HG03565 (cell line): ENCODE measurements around the gene HPSE2.
"Not testable (repeated sequence)": the region's sequence is repeated elsewhere in the genome, so short reads cannot be mapped to it uniquely, and the experiment has no call there.

Experiments used
- ATAC-seq: cut with Tn5 transposase; IDR thresholded peaks from one replicate; pipeline ENCODE4 v1.9.1; 2021; ENCODE audit warnings: mild to moderate bottlenecking, moderate library complexity; ENCODE audit not compliant: unreplicated experiment

HPSE2 gene

DNA sequence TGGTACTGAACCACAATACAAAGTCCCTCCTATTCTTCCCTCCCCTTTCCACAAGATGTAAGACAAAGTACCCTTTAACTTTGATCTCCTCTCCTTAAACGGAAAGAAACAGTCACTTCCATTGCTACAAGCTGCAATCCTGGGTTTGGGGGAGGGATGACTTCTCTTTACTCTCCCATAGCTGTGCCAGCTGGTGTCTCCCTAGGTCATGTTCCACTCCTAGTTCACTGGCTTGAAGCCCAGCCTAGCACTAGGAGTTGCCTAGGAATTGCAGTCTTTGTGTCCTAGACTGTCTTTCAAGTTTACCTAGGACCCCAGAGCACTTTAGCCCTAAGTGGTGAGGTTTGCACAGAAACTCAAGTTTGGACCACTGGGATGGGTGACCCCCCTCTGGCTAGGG lies 311.1 kb downstream of the HPSE2 start:
- no peak for ATAC-seq

DNA sequence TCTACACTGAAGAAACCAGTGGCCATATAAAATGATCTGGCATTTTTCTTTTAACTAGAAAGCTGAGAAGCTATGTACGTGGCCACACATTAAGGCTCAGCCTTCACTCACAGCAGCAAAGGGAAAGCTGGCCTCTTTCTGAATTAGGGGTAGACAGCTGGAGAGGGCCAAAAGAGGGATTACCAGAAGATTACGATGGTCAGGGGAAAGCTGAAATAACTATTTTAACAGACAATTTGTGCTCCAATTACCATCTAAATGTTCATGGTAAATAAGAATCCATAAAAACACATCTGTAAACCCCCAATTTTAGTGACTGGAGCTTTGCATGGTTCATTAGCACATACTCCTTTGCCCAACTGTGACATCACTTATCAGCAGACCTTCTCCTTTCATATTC lies 314.3 kb downstream of the HPSE2 start:
- ATAC-seq, result no peak

DNA sequence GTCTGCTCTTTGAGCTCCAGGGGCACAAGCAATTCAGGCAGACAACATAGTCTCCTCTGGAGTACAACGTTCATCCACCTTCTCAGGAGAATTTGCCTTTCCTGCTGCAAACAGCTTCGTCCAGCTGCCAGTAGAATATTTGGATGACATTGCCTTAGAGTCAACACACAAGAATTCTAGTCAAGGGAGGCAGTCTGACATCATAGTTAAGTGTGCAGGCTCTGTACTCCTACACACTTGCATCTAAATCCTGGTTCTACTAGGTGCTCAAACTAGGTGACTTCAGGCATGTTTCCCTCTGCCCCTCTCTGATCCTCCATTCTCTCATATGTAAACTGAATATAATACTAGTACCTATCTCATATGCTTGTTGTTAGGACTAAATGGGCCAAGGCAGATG lies 314.8 kb downstream of the HPSE2 start:
- ATAC-seq, result no peak

DNA sequence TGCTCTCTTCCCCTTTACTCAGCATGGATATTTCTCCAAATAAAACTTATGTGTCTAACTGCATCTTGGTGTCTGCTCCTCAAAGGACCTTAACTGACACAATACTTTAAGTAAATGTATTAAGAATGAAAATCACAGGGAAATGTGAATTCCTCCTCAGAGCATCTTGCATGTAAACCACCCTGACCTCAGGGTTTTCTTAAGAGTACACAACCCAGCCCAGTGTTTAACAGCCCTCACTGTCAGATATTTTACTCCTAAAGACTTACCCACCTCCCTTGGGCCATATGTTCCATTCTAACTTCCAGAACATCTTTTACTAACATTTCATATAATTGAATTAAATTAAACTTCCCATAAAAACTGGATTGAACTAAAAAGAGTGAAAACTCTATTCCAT lies 315.3 kb downstream of the HPSE2 start:
- ATAC-seq, result no peak

DNA sequence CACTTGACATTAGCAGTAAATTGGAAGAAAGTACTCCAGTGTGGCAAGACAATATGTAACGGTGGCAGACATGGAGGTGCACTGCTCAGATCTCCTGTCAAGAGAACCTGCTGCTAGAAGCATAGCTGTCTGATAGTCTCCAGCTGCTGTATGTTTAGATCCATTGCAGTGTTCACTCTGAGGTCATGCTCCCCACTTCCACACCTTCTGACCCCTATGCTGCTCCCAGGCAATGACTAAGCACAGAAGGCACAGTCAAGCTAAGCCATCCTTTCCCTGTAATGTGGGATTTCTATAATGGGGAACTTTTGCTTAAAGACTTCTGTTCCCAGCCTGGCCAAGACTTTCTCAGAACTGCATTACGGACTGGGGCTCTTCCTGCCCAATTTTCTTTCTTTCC lies 315.8 kb downstream of the HPSE2 start:
- no peak for ATAC-seq

DNA sequence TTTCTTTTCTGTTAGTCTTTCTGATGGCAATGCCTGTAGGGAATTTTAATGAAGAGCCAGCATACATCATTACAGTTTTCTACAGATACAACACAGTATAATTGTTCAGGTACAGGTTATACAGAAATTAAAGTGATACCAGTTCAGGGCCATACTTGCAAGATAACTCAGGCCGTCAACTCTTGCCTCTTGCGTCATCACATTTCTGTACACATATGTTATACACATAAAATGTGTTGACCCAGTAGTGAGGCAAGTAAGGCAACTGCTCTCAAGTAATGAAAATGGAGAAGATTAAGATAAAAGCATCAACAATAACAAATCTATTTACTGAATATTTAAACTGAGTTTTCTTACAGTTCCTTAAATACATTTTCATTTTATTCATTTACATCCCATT lies 317.8 kb downstream of the HPSE2 start:
- ATAC-seq, result no peak

DNA sequence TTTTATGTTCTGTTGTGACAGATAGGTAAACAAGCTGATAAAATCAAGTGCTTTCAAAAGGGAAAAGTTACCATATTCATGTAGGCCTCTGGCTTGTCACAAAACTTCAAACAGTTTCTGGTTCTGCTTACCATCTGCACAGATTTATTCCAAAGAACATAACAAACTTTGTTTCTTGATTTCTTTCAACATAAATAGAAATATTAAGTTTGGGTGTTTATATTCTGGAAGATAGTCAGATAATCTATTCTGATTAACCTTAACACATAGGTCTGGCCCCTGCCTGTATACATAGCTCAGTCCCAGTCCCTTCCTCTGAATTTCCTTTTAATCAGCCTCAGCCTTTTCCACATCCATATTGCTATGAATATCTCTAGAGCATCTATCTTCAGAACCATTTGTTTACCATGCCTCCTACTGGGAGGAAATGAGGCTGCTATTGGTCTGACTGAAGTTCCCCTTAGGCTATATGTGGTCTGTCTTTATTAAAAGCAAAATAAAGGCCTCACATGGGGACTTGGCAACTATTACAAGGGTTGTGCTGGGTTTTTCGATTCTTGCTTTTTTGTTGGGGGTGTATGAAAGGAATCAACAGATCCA lies 319.0 kb downstream of the HPSE2 start:
- no peak for ATAC-seq

DNA sequence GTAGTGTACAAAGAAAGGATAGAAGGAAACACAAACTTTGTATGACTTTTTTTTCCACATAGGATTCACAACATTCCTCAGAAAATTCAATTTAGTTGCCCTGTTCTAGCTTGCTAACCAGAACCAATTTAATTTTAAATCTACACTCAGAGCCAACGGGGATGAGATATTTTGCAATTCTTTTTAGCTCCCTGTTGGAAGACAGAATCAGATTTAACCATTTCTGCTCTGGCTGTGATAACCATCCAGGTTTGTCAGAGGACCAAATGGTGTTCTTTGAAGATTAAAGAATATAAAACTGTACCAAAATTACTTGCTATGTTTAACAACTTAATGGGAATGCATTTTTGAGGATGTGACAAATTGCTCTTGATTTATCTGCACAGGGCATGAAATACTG lies 319.7 kb downstream of the HPSE2 start:
- no peak for ATAC-seq

DNA sequence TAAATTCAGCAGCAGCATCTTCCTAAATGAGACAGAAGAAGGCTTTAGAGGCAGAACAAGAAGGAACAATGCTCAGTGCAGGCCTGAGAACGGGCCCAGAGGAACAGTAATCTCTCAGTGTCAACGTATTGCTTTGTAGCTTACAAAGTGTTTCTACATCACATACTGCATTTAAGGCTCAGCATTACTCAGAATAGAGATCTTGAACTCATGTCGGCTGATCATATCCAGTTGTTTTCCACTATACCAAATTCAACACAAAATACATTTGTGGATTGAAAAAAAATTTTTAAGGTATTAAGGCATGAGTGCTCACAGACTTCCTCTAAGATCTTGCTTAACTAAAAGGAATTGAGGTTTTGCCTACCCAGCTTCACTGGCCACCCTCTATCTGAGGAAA lies 325.1 kb downstream of the HPSE2 start:
- no peak for ATAC-seq

DNA sequence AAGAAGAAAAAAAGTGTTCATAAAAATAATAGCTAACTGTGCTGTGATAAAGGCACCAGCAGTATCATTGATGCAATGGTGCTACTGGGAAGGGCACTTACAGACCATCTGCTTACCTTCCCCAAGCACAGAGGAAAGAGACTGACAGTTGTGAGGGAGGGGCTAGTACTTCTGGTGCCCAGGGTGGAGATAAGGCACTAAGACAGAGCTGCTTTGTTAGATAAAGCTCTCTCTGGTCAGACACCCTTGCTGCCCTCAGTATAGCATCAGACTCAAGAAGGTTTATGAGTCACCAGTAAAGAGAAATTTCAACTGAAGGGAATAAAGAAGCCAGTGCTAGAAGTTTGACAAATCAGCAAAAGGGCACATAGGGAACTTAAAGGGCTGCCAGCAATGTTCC lies 325.6 kb downstream of the HPSE2 start:
- ATAC-seq, result no peak

DNA sequence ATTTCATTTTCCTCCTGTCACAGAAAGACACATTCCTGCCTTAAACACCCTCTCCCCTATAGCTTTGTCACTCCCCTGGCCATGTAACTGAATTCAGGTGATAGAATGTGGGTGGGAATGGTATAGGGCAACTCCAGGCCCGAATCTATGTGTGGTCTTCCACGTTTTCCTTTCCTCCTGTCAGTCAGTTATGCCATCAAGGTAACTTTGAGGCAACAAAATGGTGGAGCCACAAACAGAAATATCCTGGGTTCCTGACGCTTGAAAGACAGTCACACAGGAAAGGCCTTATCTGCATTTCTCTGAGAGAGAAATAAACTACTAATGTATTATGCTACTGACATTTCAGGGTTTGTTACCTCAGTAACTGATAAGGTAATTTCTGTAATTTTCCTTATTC lies 326.8 kb downstream of the HPSE2 start:
- no peak for ATAC-seq

DNA sequence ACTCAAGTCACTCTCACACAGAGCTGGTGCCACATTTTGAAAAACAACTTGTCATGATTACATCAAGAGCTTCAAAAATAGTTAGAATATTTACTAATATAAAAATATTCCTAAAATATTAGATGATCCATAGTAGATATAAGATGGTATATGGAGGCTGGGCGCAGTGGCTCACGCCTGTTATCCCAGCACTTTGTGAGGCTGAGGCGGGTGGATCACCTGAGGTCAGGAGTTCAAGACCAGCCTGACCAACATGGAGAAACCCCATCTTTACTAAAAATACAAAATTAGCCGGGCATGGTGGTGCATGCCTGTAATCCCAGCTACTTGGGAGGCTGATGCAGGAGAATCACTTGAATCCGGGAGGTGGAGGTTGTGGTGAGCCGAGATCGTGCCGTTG lies 327.4 kb downstream of the HPSE2 start:
- ATAC-seq, result not testable (repeated sequence)

DNA sequence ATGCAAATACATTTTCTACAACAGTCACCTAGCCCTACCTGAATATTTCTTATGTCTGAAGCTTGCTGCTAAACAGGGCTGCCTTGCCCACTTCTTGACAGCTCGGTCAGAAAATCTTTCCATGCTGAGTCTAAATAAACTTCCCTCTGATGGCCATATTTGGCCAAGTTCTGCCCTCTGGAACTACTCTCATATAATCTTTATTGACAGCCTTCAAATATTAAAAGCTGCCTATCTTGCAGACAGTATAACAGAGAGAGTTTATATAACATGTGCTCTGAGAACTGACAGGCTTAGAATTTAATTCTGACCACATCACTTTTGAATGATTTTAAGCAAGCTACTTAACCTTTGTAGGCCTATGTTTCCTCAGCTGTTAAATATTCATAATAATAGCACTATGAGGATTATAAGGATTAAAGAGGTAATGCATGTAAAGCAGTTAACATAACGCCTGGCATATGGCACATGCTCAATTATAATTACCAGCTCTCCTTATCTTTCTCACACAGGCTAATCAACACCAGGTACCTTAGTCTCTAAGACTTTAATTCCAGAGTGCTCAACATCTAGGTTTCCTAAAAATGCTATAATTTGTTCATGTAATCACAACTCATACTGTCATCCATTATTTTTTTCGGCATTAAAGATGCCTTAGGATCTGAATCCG lies 334.1 kb downstream of the HPSE2 start:
- ATAC-seq, result no peak

DNA sequence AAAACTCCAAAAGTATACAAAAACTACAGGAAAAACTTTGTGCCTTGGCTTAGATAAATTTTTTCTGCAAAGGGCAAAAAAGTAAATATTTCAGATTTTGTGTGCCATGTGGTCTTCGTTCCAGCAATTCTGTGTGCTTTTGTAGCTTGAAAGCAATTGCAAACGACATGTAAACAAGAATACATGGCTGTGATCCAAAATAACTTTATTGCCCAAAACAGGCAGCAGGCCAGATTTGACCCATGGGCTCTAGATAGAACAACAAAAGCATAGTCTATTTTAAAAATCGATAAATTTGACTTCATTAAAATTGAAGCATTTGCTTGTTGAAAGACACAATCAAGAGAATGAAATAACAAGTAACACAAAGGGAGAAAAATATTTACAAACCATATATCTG lies 336.6 kb downstream of the HPSE2 start:
- ATAC-seq, result no peak

DNA sequence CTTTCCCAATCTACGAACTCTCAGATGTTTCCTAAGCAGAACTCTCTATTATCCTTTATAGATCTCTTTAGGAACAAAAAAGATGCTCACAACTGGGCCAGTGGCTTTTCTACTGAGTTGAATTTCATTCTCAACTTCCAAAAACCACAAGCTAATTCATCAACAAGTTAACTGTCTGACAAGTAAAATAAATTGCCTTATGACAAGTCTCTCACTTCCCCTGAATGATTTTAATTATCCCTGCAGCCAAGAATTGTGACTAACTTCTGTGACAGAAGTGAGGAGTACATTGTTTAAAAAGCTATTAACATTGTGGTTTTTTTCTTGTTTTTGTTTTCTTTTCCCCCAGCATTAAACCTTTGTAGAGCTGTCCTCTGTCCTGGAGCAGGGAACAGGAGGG lies 343.1 kb downstream of the HPSE2 start:
- no peak for ATAC-seq

DNA sequence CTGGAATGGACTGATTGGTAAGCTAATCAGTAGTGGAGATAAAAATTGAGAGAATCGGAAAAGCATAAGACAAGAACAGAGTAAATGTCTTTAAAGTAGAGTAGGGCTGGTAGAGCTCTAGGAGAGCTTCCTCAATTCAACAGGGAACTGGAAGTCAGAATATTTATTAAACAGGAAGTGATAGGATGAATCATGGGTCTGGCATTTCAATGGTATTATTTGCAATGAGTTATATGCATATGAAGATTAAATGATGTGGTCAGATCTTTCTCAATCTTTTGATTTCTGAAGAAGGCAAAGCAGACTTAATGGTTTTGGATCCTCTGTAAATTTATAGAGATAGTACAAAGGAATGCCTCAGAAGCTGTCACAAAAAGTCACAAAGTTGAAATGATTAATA lies 349.0 kb downstream of the HPSE2 start:
- no peak for ATAC-seq

DNA sequence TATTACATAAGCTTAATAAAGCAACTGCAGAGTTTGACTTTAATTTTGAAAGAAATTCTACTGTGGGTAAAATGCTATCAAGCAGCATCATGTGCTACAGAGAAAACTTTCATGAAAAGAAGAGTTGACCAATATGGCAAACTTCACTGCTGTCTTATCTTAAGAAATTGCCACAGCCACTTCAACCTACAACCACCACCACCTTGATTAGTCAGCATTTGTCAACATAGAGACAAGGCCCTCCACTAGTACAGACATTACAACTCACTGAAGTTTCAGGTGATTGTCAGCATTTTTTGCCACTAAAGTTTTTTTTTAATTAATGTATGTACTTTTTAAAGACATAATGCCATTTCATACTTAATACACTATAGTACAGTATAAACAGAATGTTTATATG lies 350.3 kb downstream of the HPSE2 start:
- no peak for ATAC-seq

DNA sequence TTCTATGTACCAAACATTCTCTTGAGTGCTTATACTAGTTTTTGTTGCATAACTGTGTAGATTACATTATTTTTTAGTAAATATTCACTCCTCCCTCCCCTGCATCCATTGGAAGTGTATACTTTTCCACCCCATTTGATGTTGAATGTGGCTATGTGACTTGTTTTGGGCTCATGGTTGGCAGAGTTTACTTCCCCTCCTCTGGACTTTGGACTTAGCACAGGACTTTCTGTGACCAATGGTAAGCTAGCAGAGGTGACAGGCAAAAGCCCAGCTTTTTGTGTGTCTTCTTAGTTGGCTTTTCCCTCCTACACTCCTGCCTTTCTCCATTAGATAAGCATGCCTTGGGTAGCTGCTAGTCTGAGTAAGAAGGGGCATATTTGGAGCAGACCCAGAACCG lies 353.9 kb downstream of the HPSE2 start:
- no peak for ATAC-seq

DNA sequence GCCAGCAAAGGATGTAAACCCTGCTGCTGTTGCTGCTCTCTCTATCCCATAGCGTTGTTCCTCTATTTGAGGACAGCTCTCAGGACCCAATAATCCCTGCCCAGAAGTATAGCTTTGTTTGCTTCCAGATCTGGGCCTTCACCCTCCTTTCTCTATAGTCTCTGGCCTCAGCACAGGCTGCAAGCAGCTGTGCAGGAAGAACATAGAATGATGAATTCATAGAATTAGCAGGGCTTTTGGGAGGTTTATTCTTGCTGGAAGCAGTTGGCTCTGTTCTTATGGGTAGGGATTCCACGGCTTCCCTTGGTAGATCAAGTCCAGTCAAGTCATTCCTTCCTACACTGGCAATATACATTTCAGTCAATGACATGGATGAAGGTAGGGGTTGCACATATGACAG lies 354.7 kb downstream of the HPSE2 start:
- ATAC-seq, result no peak

DNA sequence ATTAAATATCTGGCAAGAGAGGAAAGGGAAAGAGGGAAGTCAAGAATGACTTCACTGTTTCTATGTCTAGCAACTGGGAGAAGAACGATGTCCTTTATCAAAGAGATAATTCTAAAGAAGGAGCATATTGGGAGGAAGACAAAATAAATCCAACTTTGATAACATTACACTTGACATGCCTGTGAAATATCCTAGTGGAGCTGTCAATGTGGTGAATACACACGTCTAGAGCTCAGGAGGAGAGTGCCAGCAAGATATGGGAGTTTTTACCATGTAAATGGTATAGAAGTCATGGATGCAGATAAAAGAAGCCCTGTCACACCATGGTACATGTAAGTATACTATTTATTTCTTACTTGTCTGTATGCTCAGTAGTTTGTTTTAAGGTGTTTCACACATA lies 356.7 kb downstream of the HPSE2 start:
- no peak for ATAC-seq

DNA sequence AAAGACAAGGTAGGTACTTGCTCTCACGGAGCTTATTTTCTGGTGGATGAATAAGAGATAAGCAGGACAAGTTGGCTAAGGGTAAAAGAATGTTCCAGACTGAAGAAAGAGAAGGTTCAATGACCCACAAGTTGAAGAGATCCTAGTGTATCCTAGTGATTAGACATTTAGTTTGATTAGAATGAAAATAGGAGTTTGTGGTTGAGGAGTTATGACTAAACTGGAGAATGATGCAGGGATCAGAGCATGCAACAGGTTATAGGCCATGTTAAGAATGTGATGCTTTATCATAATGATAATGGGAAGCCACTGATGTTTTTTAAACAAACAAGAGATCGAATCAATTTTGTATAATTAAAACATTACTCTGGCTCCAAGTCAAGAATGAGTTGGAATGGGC lies 357.2 kb downstream of the HPSE2 start:
- ATAC-seq, result no peak

DNA sequence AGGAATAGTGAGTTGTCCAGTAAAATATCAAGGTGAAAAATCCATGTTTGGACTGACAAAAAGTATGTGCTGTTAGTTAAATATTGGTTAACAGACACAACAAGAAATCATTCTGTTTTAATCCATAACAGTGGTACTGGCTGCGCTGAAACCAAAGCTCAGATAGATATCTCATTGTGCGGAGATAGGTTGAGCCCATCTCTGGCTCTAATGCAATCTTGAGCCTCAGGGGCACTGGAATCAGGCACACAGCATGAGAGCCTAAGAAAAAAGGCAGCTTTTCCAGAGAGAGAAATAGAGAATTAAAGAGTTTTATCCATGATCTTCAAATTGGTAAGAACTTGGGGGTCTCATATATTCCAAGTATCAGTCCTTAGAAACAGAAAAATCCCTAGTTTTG lies 373.7 kb downstream of the HPSE2 start:
- ATAC-seq, result no peak

DNA sequence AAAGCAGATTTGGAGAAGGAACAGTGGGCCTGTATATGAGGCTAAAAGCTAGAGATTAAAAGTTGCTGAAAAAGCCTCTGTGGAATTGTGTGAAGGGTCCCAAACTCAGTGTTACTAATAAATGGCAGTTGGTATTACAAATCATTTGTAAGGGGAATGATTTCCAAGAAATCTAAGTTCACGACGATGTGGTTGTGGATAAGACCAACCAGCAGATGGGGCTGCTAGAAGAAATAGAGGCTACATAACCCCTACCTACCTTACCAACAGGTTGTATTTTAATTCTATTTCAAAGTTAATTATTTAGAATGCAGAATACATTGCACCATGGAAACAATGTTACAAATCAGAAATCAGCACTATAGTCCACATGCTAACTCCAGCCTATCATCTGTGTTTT lies 377.1 kb downstream of the HPSE2 start:
- ATAC-seq, result no peak
